ENCODE measurements around the gene TSPAN11.

DNA sequence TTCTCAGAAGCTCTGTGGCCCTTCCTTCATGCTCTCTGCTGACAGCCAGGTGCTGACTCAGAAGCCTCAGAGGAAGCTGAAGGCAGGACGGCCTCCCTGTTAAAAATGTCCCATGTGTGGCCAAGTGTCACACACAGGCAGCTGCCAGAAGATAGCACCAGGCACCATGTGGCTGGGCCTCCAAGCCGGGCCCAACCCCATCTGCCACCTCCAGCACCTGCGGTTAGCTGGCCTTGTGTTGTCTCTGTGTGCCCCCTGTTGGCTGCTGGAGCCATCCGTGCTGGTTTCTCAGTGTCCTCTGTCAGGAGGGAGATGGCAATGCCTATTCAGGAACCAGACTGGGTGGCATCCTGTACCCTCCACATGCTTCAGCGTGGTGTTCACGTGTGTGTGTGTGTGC is 63.2 kb downstream of the TSPAN11 start:
- TF ChIP-seq, protein P1, sequence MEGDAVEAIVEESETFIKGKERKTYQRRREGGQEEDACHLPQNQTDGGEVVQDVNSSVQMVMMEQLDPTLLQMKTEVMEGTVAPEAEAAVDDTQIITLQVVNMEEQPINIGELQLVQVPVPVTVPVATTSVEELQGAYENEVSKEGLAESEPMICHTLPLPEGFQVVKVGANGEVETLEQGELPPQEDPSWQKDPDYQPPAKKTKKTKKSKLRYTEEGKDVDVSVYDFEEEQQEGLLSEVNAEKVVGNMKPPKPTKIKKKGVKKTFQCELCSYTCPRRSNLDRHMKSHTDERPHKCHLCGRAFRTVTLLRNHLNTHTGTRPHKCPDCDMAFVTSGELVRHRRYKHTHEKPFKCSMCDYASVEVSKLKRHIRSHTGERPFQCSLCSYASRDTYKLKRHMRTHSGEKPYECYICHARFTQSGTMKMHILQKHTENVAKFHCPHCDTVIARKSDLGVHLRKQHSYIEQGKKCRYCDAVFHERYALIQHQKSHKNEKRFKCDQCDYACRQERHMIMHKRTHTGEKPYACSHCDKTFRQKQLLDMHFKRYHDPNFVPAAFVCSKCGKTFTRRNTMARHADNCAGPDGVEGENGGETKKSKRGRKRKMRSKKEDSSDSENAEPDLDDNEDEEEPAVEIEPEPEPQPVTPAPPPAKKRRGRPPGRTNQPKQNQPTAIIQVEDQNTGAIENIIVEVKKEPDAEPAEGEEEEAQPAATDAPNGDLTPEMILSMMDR (IDR thresholded peaks at IDR 0.05; ENCODE audit: low read length) = peak; percentile 81
- TF ChIP-seq EZH2 (IDR thresholded peaks at IDR 0.05; ENCODE audit: borderline replicate concordance, low read length) = no peak

All from OCI-LY1 (cell line).